Activated B cell treated with CpG ODN at 0.5 μM for 24 hours (primary cell): Measurements from ENCODE around the gene ICOS. TPM values are rescaled to one million over a fixed set of nuclear protein-coding genes. Genes with fewer than 3 reads are reported as not detected.

Experiments
- ATAC-seq: fragments of 200-7000 bp; cut with Tn5 transposase; one replicate; pipeline ENCODE4 v1.10.0; 2021; ENCODE audit warnings: low read depth, mild to moderate bottlenecking, moderate library complexity
- CTCF ChIA-PET: fragments of 350-600 bp; sonication (Branson Sonifier 250); formaldehyde crosslinking; loops from one replicate; lab custom pipeline; 2021; ENCODE audit warnings: antibody characterized with exemption; lab: Charles Lee
- POLR2A ChIA-PET: fragments of 350-600 bp; sonication (Branson Sonifier 250); formaldehyde crosslinking; loops from one replicate; lab custom pipeline; 2021; ENCODE audit warnings: antibody characterized with exemption; lab: Charles Lee
- DNase-seq: peaks from one replicate; pipeline ENCODE4 v3.0.0; 2022
- H3K27ac Mint-ChIP-seq: one replicate; pipeline ENCODE4 v1.8.0; 2020; ENCODE audit warnings: mixed read lengths
- H3K27me3 Mint-ChIP-seq: one replicate; pipeline ENCODE4 v1.8.0; 2021; ENCODE audit warnings: mixed read lengths
- H3K36me3 Mint-ChIP-seq: one replicate; pipeline ENCODE4 v1.8.0; 2021; ENCODE audit warnings: low read depth, mixed read lengths
- H3K4me1 Mint-ChIP-seq: one replicate; pipeline ENCODE4 v1.8.0; 2021; ENCODE audit warnings: mixed read lengths
- H3K4me3 Mint-ChIP-seq: one replicate; pipeline ENCODE4 v1.8.0; 2020; ENCODE audit warnings: mild to moderate bottlenecking, mixed read lengths
- H3K9me3 Mint-ChIP-seq: one replicate; pipeline ENCODE4 v1.8.0; 2020; ENCODE audit warnings: mixed read lengths
- CTCF ChIP-seq: fragments of 200-600 bp; IDR thresholded peaks from one replicate; pipeline ENCODE4 v1.8.0; 2022; ENCODE audit warnings: antibody characterized with exemption, mild to moderate bottlenecking
- intact Hi-C: fragments of 100-400 bp; cut with micrococcal nuclease; formaldehyde crosslinking; loops from one replicate; pipeline ENCODE4 v1.15.1; 2024
- total RNA-seq: library from RNA; stranded (reverse); gene quantifications from 2 replicates; pipeline ENCODE4 v1.2.3, GENCODE V29; 2022

Gene ICOS
- total RNA-seq: 0.12 TPM in 1 of 2 replicates, not detected in the other

GRCh38 chr2:203936535-203936934 lies at the start of gene ICOS:
TSS of gene ICOS (plus strand) at chr2:203936763. CDS start at chr2:203936815, 52 bp downstream.
- ATAC-seq: no peak
- H3K4me1 Mint-ChIP-seq: no peaks in the 10 kb centered on the region
- no peak for TF ChIP-seq CTCF

DNA sequence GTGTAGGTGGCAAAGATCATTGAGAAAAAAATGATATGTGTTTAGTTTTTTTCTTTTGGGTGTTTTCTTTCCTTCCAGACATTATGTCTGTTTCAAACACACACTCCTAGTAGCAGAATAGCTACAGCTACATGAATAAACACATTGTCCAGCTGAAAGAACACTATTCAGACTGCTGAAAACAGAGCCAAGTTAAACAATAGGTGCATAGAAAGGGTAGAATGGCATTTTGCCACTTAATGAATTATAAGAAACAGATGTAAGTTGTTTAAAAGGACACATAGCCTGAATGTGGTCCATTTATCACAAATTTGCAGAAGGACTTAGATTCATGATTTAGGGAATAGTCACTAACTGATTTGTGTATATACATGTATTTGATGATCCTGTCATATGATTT lies 48.9 kb upstream of the ICOS start:
- CTCF ChIA-PET: no interaction called here
- Mint-ChIP-seq H3K27me3 (peaks cover 12% of the 10 kb centered on the region), H3K36me3 (no peaks in the 10 kb centered on the region), H3K4me1 (no peaks in the 10 kb centered on the region), H3K4me3 (no peak overlapping the region), H3K27ac (no peak overlapping the region), H3K9me3 (no peaks in the 10 kb centered on the region)
- DNase-seq (no peak), ATAC-seq (no peak)
- intact Hi-C loops: no loop called here
- no peak for TF ChIP-seq CTCF
- POLR2A ChIA-PET: no interaction called here

More at GRCh38 chr2:203936535-203936934, at the start of gene ICOS:
- intact Hi-C loops: no loop called here
- Mint-ChIP-seq H3K27me3 (peaks cover 2% of the 10 kb centered on the region), H3K36me3 (no peaks in the 10 kb centered on the region), H3K9me3 (no peaks in the 10 kb centered on the region), H3K27ac (no peak within 1 kb of the TSS), H3K4me3 (no peak within 1 kb of the TSS)
- POLR2A ChIA-PET: no interaction called here
- CTCF ChIA-PET: no interaction called here
- DNase-seq: no peak

DNA sequence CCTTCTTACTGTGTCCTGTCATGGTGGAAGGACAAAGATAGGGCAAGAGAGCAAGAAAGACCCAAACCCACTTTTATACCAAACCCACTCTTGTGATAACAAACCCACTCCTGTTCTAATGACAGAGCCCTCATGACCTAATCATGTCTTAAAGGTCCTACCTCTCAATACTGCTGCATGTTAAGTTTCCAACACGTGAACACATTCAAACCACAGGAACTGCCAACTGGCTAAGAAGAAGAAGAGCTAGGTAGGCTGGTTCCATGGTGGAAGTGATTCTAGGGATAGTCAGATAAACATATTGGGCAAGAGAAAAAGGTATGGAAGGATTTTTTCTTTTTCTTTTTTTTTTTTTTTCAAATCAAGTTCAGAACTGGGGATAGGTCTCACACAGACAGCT lies 47.0 kb upstream of the ICOS start:
- ATAC-seq (no peak), DNase-seq (no peak)
- intact Hi-C loops: no loop called here
- H3K27ac Mint-ChIP-seq: no peak overlapping the region
- POLR2A ChIA-PET: no interaction called here
- H3K36me3 Mint-ChIP-seq: no peaks in the 10 kb centered on the region
- H3K4me1 Mint-ChIP-seq: no peaks in the 10 kb centered on the region
- no peak for TF ChIP-seq CTCF
- CTCF ChIA-PET: no interaction called here
- no peak overlapping the region for H3K4me3 Mint-ChIP-seq
- H3K27me3 Mint-ChIP-seq: peaks cover 14% of the 10 kb centered on the region
- no peaks in the 10 kb centered on the region for H3K9me3 Mint-ChIP-seq

DNA sequence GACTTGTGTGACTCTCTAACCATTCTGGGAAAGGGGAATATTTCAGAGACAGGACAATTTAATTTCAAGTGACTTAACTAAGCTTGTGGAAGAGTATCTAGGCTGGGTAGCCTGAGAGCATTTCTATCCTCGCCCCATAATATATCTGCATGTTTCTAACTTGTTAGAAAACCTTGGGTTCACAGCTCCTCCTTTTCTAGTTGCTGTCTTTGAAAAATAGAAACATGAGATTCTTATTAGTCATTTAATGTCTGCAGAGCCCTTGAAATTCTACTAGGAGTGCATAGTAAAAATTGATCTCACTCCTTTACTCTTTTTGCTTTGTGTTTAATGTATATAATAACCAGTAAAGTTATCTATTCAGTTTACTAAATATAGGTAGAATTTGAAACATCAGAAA lies 46.6 kb upstream of the ICOS start:
- no peak for ATAC-seq
- intact Hi-C loops: no loop called here
- H3K27ac Mint-ChIP-seq: no peak overlapping the region
- POLR2A ChIA-PET: no interaction called here
- H3K27me3 Mint-ChIP-seq: peaks cover 14% of the 10 kb centered on the region
- H3K4me1 Mint-ChIP-seq: no peaks in the 10 kb centered on the region
- DNase-seq: no peak
- CTCF ChIA-PET: no interaction called here
- H3K36me3 Mint-ChIP-seq: no peaks in the 10 kb centered on the region
- H3K4me3 Mint-ChIP-seq: no peak overlapping the region
- no peak for TF ChIP-seq CTCF
- no peaks in the 10 kb centered on the region for H3K9me3 Mint-ChIP-seq

DNA sequence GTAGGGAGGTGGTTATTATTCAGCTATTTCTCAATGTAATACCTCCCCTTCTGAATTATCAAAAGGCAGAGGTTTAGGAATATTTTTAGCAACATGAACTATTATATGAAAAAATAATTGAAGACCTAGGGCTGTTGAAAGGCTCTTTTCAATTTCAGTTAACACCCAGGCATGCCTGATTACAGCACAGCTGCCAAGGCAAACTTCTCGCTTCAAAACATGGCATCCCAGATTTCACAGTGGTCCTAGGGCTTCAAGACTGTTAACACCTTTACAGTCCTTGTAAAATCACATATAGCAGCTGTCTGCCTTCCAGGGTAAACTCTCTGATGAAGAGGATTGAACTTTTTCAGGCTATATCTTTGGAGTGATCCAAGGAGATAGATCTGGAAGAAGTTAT lies 45.8 kb upstream of the ICOS start:
- Mint-ChIP-seq H3K36me3 (no peaks in the 10 kb centered on the region), H3K4me1 (no peaks in the 10 kb centered on the region), H3K4me3 (no peak overlapping the region), H3K27ac (no peak overlapping the region), H3K27me3 (peaks cover 14% of the 10 kb centered on the region), H3K9me3 (no peaks in the 10 kb centered on the region)
- CTCF ChIA-PET: no interaction called here
- intact Hi-C loops: no loop called here
- no peak for ATAC-seq
- DNase-seq: no peak
- no peak for TF ChIP-seq CTCF
- POLR2A ChIA-PET: no interaction called here
